Iris pigment epithelial cell (primary cell): ENCODE results near the gene KIF1B.
A peak's percentile ranks its signal among the peaks of the same experiment; 100 is the strongest.

Source experiments
- DNase-seq: peaks from one replicate; pipeline ENCODE4 v3.0.0-alpha.2; 2011; ENCODE audit warnings: low read depth

Gene KIF1B, protein sequence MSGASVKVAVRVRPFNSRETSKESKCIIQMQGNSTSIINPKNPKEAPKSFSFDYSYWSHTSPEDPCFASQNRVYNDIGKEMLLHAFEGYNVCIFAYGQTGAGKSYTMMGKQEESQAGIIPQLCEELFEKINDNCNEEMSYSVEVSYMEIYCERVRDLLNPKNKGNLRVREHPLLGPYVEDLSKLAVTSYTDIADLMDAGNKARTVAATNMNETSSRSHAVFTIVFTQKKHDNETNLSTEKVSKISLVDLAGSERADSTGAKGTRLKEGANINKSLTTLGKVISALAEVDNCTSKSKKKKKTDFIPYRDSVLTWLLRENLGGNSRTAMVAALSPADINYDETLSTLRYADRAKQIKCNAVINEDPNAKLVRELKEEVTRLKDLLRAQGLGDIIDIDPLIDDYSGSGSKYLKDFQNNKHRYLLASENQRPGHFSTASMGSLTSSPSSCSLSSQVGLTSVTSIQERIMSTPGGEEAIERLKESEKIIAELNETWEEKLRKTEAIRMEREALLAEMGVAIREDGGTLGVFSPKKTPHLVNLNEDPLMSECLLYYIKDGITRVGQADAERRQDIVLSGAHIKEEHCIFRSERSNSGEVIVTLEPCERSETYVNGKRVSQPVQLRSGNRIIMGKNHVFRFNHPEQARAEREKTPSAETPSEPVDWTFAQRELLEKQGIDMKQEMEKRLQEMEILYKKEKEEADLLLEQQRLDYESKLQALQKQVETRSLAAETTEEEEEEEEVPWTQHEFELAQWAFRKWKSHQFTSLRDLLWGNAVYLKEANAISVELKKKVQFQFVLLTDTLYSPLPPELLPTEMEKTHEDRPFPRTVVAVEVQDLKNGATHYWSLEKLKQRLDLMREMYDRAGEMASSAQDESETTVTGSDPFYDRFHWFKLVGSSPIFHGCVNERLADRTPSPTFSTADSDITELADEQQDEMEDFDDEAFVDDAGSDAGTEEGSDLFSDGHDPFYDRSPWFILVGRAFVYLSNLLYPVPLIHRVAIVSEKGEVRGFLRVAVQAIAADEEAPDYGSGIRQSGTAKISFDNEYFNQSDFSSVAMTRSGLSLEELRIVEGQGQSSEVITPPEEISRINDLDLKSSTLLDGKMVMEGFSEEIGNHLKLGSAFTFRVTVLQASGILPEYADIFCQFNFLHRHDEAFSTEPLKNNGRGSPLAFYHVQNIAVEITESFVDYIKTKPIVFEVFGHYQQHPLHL (N-terminal part only)

DNA sequence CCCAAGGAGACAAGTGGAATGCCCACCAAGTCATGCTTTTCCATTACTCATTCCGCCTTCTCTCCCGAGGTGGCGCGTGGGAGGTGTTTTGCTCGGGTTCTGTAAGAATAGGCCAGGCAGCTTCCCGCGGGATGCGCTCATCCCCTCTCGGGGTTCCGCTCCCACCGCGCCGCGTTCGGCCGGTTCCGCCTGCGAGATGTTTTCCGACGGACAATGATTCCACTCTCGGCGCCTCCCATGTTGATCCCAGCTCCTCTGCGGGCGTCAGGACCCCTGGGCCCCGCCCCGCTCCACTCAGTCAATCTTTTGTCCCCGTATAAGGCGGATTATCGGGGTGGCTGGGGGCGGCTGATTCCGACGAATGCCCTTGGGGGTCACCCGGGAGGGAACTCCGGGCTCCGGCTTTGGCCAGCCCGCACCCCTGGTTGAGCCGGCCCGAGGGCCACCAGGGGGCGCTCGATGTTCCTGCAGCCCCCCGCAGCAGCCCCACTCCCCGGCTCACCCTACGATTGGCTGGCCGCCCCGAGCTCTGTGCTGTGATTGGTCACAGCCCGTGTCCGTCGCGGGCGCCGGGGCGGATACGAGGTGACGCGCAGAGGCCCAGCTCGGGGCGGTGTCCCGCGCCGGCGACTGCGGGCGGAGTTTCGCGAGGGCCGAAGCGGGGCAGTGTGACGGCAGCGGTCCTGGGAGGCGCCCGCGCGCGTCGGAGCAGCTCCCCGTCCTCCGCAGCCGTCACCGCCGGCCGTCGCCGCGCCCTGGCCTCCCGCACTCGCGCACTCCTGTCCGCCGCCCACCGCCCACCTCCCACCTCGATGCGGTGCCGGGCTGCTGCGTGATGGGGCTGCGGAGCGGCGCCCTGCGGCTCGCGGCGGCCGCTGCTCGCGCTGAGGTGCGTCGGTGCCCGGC lies at the start of gene KIF1B:
TSS of gene KIF1B (plus strand) at position 666 of the 906 bp plus-strand sequence. CDS start 21,759 bp downstream, outside the sequence.
- peak; percentile 98 for DNase-seq

DNA sequence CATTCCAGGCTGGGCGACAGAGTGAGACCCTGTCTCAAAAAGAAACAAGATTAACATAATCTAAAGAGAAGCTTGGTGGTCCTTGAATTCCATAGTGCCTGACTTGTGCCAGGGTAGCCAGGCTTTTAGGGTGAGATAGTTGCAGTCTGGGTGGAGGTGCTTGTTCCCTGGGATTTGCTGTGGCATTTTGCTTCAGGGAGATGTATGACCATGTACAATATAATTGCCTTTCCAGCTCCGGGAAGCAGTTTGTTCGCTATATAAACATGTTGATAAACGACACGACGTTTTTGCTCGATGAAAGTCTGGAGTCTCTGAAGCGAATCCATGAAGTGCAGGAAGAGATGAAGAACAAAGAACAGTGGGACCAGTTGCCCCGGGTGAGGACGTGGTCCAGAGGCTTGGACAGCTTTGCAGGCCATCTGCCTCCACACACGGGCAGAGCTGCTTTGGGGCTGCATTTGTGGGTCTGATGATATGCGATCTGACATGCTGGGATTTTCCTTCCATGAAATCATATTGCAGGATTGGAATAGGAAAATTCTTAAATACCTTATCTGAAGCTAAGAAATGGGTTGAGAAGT lies 49.4 kb upstream of the KIF1B start:
- no peak for DNase-seq

DNA sequence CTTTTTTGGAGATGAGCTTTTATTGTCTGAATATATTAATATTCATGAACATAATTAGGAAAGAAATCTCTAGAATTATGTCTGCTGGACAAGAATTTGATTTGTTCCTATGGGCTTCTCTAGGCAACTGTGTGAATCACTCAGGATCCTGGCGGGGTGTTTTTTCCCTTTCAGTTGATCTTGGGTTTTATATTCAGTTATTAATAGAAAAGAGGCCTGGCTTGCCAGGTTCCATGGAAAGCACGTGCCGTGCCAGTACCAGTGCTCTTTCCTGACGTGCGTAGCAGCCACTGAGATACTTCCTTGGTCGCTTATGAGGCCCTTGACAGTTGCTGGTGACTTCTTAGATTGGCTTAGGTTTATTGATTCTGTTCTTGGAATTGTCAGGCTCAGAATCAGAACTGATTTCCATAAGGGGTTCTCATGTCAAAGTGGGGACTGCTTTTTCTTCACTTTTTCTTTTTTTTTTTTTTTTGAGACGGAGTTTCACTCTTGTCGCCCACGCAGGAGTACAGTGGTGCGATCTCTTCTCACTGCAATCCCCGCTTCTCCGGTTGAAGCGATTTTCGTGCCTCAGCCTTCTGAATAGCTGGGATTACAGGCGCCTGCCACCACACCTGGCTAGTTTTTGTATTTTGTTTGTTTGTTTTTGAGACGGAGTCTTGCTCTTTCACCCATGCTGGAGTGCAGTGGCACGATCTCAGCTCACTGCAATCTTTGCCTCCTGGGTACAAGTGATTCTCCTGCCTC lies 48.7 kb upstream of the KIF1B start:
- no peak for DNase-seq

DNA sequence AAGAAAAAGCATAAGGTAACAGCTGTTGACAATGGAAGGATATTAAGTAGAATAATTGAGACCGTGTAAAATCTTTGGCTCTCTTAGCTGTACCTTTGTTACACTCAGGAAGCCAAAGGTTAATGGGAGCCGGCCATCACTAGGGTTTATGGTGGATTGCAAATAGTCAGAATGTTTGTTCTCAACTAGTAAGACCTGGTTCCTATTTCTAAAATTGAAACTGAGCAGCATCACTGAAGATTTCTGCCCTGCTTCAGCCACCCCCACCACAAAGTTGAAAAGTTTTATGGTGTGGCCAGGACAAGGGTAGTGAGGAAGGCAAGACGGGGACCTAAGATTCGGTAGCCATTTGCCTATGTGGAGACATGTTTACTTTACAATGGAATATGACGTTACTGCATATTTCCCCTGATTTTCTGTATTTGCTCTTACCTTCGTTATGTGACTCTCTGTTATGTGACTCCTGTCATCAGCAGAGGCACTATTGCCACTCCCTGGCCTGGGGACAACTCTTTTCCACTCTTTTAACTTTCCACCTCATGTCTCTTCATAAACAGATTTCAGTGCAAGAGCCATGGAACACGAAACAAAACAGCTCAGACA lies 41.4 kb upstream of the KIF1B start:
- DNase-seq: no peak

DNA sequence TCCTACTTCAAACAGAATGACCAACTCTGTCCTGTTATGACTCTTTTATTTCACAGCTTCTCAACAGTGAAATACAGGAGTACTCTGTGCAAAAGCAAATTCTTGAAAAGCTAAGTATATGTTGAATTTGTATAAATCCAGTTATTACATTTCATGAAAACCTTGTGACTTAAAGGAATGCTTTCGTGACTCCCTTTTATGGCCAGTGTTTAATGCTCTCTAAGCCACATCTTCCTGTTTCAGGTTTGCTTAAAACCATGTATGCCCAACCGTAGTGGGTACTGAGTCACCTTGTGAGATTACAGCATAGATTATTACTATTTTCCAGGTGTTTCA lies 40.2 kb upstream of the KIF1B start:
- DNase-seq: peak; percentile 52

DNA sequence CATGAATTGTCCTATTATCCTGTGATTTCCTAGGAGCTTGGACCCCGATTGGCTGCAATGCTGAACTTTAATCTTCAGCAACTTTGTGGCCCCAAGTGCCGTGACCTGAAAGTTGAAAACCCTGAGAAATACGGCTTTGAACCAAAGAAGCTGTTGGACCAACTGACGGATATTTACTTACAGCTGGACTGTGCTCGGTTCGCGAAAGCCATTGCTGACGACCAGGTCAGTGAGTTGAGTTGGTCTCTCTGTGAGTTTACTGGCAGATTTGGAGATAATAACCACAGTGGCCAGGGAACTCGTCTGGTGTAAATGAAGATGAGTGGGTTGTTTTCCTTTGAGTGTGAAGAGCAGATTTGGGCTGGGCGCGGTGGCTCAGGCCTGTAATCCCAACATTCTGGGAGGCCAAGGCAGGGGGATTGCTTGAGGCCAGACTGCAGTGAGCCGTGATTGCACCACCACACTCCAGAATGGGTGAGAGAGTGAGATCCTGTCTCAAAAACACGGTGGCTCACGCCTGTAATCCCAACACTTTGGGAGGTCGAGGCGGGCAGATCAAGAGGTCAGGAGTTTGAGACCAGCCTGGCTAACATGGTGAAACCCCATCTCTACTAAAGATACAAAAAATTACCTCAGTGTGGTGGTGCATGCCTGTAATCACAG lies 39.1 kb upstream of the KIF1B start:
- no peak for DNase-seq

DNA sequence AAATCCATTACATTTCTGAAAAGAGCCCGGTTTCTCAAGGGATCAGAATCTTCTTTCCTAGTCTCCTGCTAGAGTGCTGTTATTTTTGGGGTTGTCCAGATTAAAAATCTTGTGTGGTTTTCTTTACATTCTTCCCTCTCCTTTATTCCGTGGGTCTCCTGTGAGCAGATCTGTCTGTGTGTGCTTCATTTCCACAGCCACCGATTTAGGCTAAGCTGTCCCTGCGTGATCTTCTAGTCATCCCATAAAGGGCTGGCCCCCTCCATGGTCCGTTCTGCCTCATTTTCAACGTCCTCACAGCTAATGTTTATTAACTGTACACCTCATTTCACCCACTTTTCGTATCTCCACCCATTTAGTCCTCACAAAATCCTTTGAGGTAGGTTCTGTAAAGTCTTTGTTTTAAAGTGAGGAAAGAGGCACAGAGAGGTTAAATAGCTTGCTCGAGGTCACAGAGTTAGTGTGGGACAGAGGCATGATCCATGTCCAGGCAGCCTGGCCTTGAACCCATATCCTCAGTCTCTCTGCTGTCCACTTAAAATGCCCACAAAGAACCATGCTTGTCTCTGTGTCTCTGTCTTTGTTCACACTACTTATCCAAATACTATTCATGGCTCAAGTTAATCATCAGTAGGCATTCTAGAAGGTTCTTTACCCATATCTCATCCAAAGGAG lies 38.2 kb upstream of the KIF1B start:
- no peak for DNase-seq

DNA sequence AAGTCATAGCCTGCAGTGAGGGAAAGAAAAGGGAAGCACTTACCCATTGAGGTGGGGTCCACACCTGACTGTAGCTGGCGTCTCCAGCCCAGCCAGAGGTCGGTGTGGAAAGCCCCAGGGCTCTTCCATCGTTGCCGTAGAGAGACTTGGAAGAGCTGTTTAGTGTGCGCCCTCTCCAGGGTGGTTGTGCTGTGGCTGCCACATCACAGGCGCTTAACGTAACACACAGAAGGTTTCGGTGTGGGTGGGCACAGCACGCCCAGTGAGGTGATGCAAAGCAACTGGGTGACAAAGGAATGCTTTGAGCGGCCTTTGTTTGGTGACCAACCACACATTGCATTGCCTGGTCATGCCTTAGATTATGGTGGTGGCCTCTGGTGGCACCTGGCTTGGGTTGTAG lies 36.8 kb upstream of the KIF1B start:
- no peak for DNase-seq

DNA sequence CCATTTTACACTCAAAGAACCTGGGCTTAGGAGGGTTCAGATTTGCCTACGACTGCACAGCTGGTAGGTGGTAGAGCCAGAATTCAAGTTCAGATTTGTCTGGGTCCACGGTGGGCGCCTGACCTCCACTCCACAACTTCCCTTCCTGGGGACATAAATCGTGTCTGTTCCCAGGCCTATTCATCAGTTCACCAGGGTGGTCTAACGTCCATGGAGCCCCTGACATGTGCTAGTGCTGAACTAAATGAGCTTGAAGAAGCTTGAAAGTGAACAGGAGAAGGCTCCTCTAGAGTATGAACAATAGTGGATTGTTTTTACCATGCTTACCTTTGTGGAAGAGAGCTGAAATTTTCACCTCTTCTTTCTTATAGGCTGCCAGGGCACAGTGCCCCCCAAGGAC lies 32.5 kb upstream of the KIF1B start:
- no peak for DNase-seq

DNA sequence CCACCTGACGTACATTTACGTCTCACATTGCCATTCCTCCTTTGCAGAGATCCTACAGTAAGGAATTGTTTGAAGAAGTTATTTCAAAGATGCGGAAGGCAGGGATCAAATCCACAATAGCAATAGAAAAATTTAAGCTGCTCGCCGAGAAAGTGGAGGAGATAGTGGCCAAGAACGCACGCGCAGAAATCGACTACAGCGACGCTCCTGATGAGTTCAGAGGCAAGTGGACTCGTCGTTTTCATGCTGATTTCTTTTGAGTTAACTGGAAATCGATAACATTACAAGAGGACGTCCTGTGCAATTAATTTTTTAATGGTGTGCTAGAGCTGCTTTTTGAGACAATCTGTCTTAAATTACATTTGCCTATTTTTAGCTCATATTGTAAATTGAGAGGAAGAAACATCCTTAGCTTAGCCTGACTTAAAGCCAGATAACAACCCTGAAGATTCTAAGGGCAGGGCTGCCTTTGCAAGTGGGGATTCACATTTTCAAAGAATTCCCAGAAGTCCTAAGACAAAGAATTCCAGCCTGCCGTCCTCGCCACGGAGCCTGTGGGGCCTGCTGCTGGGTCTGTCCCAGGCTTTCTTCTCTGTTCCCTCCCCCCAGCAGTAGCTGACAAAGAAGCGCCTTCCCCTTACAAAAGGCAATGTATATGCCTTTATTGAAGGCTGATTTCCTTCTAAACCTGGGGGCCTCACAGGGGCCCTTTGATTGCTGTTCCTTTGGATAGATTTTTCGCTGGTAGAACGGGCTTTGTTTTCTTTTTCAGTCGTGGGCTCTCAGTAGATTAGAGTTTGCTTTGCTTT lies 31.6 kb upstream of the KIF1B start:
- DNase-seq: no peak

DNA sequence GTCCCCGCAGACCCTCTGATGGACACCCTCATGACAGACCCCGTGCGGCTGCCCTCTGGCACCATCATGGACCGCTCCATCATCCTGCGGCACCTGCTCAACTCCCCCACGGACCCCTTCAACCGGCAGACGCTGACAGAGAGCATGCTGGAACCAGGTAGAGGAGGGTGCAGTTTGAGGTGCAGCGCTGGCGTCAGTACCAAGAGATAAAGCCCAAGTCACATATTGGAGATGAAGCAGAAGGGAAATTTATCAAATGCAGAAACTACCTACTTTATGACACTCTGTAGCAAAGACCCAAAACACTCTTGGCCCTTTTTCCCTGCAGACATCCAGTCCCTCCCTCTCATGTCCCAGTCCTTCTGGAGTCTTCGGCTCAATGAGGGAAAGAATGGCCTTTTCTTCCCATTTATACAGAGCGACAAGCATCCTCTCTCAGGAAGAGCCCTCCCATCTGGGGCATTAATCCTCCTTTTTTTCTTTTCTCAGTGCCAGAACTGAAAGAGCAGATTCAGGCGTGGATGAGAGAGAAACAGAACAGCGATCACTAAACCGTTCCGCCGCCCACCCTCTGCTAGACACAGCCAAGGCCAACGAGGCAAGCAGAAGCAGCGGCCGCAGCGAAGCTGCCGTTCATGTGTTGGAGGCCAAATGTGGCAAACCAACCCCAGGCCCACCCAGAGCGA lies 30.8 kb upstream of the KIF1B start:
- DNase-seq: no peak

DNA sequence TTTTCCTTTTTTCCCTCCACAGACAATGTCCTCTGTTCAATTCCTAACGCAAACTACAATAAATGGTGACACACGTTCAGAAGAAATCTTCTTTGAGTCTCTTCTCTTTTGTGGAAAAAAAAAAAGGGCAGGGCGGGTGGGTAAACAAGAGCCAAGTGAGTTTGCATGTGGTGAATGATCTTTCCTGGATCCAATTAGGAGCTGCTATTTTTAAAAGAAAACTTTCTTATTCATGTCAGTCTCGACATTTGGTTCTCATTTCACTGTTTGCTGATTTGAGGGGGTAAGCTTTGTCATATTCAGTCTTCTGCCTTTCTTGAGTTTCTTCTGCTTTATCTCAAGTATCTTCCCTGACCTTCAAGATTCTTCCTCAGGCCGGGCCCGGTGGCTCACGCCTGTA lies 29.2 kb upstream of the KIF1B start:
- DNase-seq: no peak

DNA sequence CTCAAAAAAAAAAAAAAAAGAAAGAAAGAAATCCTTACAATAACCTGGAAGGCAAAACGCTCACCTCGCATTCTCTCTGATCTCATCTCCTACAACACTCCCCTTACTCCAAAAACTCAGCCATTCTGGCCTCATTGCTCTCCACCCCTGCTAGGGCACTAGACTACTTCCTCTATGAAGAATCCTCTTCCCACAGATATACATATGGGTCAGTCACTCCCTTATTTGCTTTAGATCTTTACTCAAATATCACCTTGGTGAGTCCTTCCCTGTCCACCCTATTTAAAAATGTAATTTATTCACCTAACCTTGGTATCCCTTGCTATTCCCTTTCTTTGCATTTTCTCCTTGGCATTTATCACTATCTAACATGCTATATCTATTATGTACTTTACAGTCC lies 24.6 kb upstream of the KIF1B start:
- DNase-seq: no peak

DNA sequence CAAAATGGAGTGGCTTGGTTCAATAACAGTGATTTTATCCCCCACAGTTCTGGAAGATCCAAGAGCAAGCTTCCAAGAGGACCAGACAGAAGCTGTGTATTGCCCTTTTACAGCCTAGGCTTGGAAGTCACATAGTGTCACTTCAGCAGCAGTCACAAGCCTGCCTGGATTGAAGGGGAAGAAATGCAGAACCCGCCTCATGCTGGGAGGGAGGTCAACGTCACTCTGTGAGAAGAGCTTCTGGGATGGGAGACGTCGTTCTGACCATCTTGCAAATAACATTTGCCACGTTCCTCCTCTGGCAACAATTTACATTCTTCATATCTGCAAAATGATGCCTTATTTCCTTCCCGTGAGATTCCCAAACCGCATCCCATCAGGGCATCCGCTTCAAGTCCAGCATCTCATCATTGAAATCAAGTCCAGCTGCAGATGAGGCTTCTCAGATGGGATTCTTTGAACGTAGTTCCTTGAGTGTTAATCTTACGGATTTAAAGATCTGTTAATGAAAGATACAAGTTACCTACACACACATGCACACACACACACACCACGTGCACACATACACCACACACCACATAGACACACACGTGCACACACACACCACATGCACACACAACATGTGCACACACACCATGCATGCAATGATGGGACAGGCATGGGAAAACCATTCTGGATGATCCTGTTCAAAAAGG lies 23.9 kb upstream of the KIF1B start:
- no peak for DNase-seq

DNA sequence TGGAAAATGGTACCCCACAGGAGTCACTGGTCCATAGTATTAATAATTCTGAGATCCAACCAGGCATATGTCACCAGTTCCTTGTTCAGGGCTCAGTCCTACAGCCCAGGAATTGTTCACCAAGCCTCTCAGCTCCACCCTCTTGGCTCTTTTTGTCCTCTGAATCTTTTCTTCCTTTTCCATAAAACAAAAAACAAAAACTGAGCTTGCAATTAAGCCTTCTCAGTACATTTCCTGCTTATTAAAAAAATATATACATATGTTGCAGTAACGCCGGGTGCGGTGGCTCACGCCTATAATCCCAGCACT lies 23.4 kb upstream of the KIF1B start:
- DNase-seq: no peak

DNA sequence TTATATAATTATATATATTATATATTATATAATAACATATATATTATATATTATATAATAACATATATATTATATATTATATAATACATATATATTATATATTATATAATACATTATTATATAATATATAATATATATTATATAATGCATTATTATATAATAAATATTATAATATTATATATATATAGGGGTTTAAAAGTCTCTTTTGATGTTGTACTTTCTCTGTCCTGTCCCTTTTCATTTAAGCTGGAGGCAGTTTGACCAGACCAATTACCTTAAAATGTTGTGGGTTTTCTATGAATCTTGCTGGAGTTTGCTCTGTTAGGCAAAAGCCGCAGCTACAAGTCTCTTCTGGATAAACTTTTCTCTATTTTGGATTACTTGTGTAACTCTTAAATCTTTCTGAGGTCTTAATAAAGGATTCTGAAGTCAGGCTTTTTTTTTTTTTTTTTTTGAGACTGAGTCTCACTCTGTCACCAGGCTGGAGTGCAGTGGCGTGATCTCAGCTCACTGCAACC lies 22.2 kb upstream of the KIF1B start:
- DNase-seq: no peak

DNA sequence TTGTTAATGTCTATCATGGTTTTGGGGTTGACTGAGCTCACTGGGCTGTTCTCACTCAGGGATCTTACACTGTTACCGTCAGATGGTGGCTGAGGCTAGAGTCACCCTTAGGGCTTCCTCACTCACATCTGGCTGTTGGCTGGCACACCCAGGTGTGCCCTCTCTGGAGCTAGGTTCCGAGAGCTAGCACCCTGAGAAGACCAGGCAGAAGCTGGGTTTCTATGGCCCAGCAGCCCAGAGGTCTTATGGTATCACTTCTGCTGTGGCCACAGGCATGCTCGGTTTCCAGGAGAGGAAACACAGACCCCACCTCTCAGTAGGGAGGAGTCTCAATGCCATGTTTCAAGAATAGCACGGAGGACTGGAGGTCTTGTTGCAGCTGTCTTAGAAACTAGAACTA lies 20.7 kb upstream of the KIF1B start:
- DNase-seq: no peak
